K562 (cell line): ENCODE measurements around the gene MTG1.

Experiments
- CBX8 ChIP-seq: fragments of 200-600 bp; sonication (generic); IDR thresholded peaks from 2 replicates; pipeline ENCODE4 v1.6.1; 2012; ENCODE audit warnings: borderline replicate concordance, mixed run types, low read depth, mild to moderate bottlenecking, moderate library complexity, mixed read lengths, low read length, control low read depth, inconsistent platforms; ENCODE audit not compliant: poor library complexity, severe bottlenecking; ENCODE audit errors: extremely low read depth
- SMARCC2 ChIP-seq: fragments of 450-650 bp; IDR thresholded peaks from 2 replicates; pipeline ENCODE4 v1.6.1; 2017; ENCODE audit warnings: antibody characterized with exemption, moderate library complexity, mild to moderate bottlenecking, low read depth
- TF ChIP-seq, protein P1 (sequence below): sonication (generic); formaldehyde crosslinking; IDR thresholded peaks from 2 replicates; pipeline ENCODE4 v1.9.0; 2022; ENCODE audit warnings: mild to moderate bottlenecking, missing genetic modification reagents
- TF ChIP-seq, protein P2 (sequence below), 3 experiments: IDR thresholded peaks in 2 of 3; conservative IDR thresholded peaks in 1 of 3; 2 replicates each; pipeline ENCODE4 v1.5.1; 2011 to 2012; ENCODE audit warnings: low read length in 3 of 3, mild to moderate bottlenecking in 3 of 3, control low read depth in 2 of 3, improper control_type of control experiment in 1 of 3, inconsistent platforms in 1 of 3, low read depth in 1 of 3, mixed read lengths in 1 of 3, moderate library complexity in 1 of 3; ENCODE audit not compliant: insufficient read depth in 2 of 3

DNA sequence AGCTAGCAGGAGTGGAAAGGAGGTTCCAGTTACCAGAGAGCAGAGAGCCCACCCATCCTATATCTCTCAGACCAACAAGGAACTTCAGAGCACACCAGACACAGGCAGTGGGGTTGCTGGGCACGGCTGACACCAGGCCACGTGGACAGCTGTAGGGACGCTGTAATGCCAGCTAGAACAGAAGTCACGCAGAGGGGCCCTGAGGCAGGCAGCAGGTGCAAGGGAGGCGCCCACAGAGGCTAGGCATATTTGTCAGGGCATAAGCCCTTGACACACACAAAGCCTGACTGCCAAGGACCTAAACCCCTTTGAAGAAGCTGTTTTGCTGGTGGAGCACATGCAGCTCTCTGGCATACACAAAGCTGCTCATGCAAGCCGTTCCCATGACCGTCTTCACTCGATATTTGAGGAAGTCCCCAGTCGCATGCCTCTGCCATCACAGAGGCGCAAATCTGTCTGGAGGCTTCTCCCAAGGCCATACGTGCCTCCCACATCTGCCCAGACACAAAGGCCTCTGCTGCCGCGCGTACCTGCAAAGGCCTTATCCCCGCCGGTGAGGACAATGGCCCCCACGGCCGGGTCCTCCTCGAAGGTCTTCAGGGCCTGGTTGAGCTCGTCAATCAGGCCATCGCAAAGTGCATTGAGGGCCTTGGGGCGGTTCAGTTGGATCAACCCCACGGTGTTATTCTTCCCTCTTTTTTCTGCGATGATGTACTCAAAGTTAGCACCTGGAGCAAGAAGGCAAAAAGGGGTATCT is 23.7 kb upstream of the MTG1 start:
- TF ChIP-seq, protein P1, sequence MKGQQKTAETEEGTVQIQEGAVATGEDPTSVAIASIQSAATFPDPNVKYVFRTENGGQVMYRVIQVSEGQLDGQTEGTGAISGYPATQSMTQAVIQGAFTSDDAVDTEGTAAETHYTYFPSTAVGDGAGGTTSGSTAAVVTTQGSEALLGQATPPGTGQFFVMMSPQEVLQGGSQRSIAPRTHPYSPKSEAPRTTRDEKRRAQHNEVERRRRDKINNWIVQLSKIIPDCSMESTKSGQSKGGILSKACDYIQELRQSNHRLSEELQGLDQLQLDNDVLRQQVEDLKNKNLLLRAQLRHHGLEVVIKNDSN (CRISPR knock-in tag), result no peak
- TF ChIP-seq SMARCC2 (no peak), CBX8 (no peak)
- TF ChIP-seq, protein P2, sequence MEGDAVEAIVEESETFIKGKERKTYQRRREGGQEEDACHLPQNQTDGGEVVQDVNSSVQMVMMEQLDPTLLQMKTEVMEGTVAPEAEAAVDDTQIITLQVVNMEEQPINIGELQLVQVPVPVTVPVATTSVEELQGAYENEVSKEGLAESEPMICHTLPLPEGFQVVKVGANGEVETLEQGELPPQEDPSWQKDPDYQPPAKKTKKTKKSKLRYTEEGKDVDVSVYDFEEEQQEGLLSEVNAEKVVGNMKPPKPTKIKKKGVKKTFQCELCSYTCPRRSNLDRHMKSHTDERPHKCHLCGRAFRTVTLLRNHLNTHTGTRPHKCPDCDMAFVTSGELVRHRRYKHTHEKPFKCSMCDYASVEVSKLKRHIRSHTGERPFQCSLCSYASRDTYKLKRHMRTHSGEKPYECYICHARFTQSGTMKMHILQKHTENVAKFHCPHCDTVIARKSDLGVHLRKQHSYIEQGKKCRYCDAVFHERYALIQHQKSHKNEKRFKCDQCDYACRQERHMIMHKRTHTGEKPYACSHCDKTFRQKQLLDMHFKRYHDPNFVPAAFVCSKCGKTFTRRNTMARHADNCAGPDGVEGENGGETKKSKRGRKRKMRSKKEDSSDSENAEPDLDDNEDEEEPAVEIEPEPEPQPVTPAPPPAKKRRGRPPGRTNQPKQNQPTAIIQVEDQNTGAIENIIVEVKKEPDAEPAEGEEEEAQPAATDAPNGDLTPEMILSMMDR (IDR thresholded peaks at IDR 0.05 in 2 of 3, conservative IDR thresholded peaks at IDR 0.05 in 1 of 3; ENCODE audit: insufficient read depth in 2 of 3, low read depth in 1 of 3, low read length in 3 of 3), result no peak
